ENCODE measurements around the gene NHLRC2.
A peak's percentile ranks its signal among the peaks of the same experiment; 100 is the strongest.

Gene NHLRC2

GRCh38 chr10:113953505-113954272, 99.2 kb downstream of the NHLRC2 start:
- DNase-seq (ENCODE audit: low read depth), result no peak
- TF ChIP-seq CTCF (conservative IDR thresholded peaks at IDR 0.05; ENCODE audit: control insufficient read depth, insufficient read depth, low read depth, low read length), result peak; percentile 30

GRCh38 chr10:113954409-113954808, 99.9 kb downstream of the NHLRC2 start:
- no peak for DNase-seq (ENCODE audit: low read depth)
- H3K4me3 ChIP-seq (ENCODE audit: control insufficient read depth, low read depth, low read length), result no peak overlapping the region
- no peak for TF ChIP-seq CTCF (conservative IDR thresholded peaks at IDR 0.05; ENCODE audit: control insufficient read depth, insufficient read depth, low read depth, low read length)

More at GRCh38 chr10:113953505-113954272, 99.2 kb downstream of the NHLRC2 start:
- H3K4me3 ChIP-seq (ENCODE audit: control insufficient read depth, low read depth, low read length), result no peak overlapping the region

- H3K4me3 ChIP-seq (ENCODE audit: control insufficient read depth, low read depth, low read length), result no peak overlapping the region
- DNase-seq (ENCODE audit: low read depth), result peak; percentile 66
- no peak for TF ChIP-seq CTCF (conservative IDR thresholded peaks at IDR 0.05; ENCODE audit: control insufficient read depth, insufficient read depth, low read depth, low read length)
Measured at GRCh38 chr10:113957013-113957412, 102.6 kb downstream of the NHLRC2 start.

- no peak for TF ChIP-seq CTCF (conservative IDR thresholded peaks at IDR 0.05; ENCODE audit: control insufficient read depth, insufficient read depth, low read depth, low read length)
- H3K4me3 ChIP-seq (ENCODE audit: control insufficient read depth, low read depth, low read length), result no peak overlapping the region
- peak; percentile 89 for DNase-seq (ENCODE audit: low read depth)
Measured at GRCh38 chr10:113958631-113959382, 104.3 kb downstream of the NHLRC2 start.

GRCh38 chr10:113959383-113959760, 104.9 kb downstream of the NHLRC2 start:
- DNase-seq (ENCODE audit: low read depth), result no peak
- no peak overlapping the region for H3K4me3 ChIP-seq (ENCODE audit: control insufficient read depth, low read depth, low read length)
- no peak for TF ChIP-seq CTCF (conservative IDR thresholded peaks at IDR 0.05; ENCODE audit: control insufficient read depth, insufficient read depth, low read depth, low read length)

- H3K4me3 ChIP-seq (ENCODE audit: control insufficient read depth, low read depth, low read length), result no peak overlapping the region
- no peak for DNase-seq (ENCODE audit: low read depth)
- no peak for TF ChIP-seq CTCF (conservative IDR thresholded peaks at IDR 0.05; ENCODE audit: control insufficient read depth, insufficient read depth, low read depth, low read length)
Measured at GRCh38 chr10:113960617-113961181, 106.2 kb downstream of the NHLRC2 start.
